AG09319 (cell line): ENCODE measurements around the gene MARCO.

Experiments
- DNase-seq: peaks from one replicate; pipeline ENCODE4 v3.0.0-alpha.2; 2010; ENCODE audit warnings: low read depth; ENCODE audit errors: extremely low read depth
- CTCF ChIP-seq: IDR thresholded peaks from 2 replicates; pipeline ENCODE4 v1.5.1; 2011; ENCODE audit warnings: low read depth, mild to moderate bottlenecking, inconsistent platforms, low read length, moderate library complexity

Gene MARCO

GRCh38 chr2:118914721-118915453 lies 27.1 kb upstream of the MARCO start:
- TF ChIP-seq CTCF: no peak
- no peak for DNase-seq

- TF ChIP-seq CTCF: no peak
- DNase-seq: no peak
These were observed 24.0 kb upstream of the MARCO start for GRCh38 chr2:118918017-118918416.

- DNase-seq: no peak
- TF ChIP-seq CTCF: no peak
These were observed 20.3 kb upstream of the MARCO start for GRCh38 chr2:118921646-118922045.

GRCh38 chr2:118922254-118922653 lies 19.7 kb upstream of the MARCO start:
- no peak for TF ChIP-seq CTCF
- no peak for DNase-seq

- no peak for DNase-seq
These were observed 18.6 kb upstream of the MARCO start for GRCh38 chr2:118923371-118923770.

GRCh38 chr2:118925476-118925875 lies 16.5 kb upstream of the MARCO start:
- TF ChIP-seq CTCF: no peak
- DNase-seq: no peak

More at GRCh38 chr2:118923371-118923770, 18.6 kb upstream of the MARCO start:
- no peak for TF ChIP-seq CTCF

- TF ChIP-seq CTCF: no peak
- no peak for DNase-seq
These were observed 16.0 kb upstream of the MARCO start for GRCh38 chr2:118925981-118926380.
